Stomach (tissue), 9 donors: ENCODE data around the gene ADGRD2. TPM values are rescaled to one million over a fixed set of nuclear protein-coding genes. Genes with fewer than 3 reads are reported as not detected.

ENCODE experiments used
- DNase-seq, 2 donors: peaks; one replicate each; pipeline versions ENCODE4 v3.0.0 to v3.0.0-alpha.2; 2013 to 2019
- H3K27ac ChIP-seq, 5 donors: fragments of 200-600 bp in 4 of 5; sonication (generic) in 4 of 5; one replicate each; pipeline ENCODE4 v1.5.1; 2013 to 2019; ENCODE audit warnings: mild to moderate bottlenecking in 1 of 5, moderate library complexity in 1 of 5
- H3K27me3 ChIP-seq, 3 donors: fragments of 200-600 bp; sonication (generic); one replicate each; pipeline ENCODE4 v1.5.1; 2017 to 2019; ENCODE audit warnings: mixed run types in 1 of 3
- H3K36me3 ChIP-seq, 4 donors: fragments of 200-600 bp; sonication (generic); 1 replicate in 3 of 4; 2 replicates in 1 of 4; pipeline ENCODE4 v1.5.1; 2016 to 2019
- H3K4me1 ChIP-seq, 4 donors: fragments of 200-600 bp; sonication (generic); one replicate each; pipeline ENCODE4 v1.5.1; 2016 to 2019
- H3K4me3 ChIP-seq, 4 donors: fragments of 200-600 bp; sonication (generic) in 3 of 4; one replicate each; pipeline ENCODE4 v1.5.1; 2016 to 2019; ENCODE audit warnings: mild to moderate bottlenecking in 1 of 4
- H3K9me3 ChIP-seq, 4 donors: fragments of 200-600 bp; sonication (generic); one replicate each; pipeline ENCODE4 v1.5.1; 2016 to 2019
- EP300 ChIP-seq: sonication (generic); formaldehyde crosslinking; IDR thresholded peaks from one replicate; pipeline ENCODE4 v1.6.1; 2017; ENCODE audit warnings: antibody characterized with exemption
- POLR2A ChIP-seq, 4 donors: fragments of 450-650 bp; IDR thresholded peaks; one replicate each; pipeline ENCODE4 v1.6.1; 2016; ENCODE audit warnings: antibody characterized with exemption in 4 of 4, control low read depth in 2 of 4, mild to moderate bottlenecking in 1 of 4, moderate library complexity in 1 of 4
- POLR2AphosphoS5 ChIP-seq, 3 donors: sonication (generic); formaldehyde crosslinking; IDR thresholded peaks; one replicate each; pipeline ENCODE4 v1.6.1; 2016; ENCODE audit warnings: antibody characterized with exemption in 3 of 3
- WGBS, 5 donors: extraction: QIAGEN DNeasy Blood & Tissue Kit in 3 of 5; methylation state at CpG; one replicate each; pipeline versions ENCODE4 v1.1.5 to v1.1.7; 2013 to 2018; 5-methylcytosine and 5-hydroxymethylcytosine counted together
- intact Hi-C: fragments of 100-400 bp; cut with DNase I; formaldehyde crosslinking; loops from one replicate; pipeline ENCODE4 v1.15.1; 2023; ENCODE audit warnings: low total_unique reads
- polyA plus RNA-seq, 3 donors: library from polyadenylated mRNA; stranded (reverse); fragments of 200-250 nt; gene quantifications; one replicate each; pipeline ENCODE4 v1.2.3, GENCODE V29; 2013
- total RNA-seq, 5 donors: library from RNA; depleted of rRNA; stranded (reverse); fragments of >200 nt; gene quantifications; one replicate each; pipeline versions ENCODE4 v1.1.0 to v1.2.3, GENCODE V29; 2014 to 2016
- TF ChIP-seq, protein P1 (sequence below), 7 experiments: fragments of 450-650 bp in 4 of 7; fragments of 200-600 bp in 3 of 7; sonication (generic) in 3 of 7; IDR thresholded peaks; one replicate each; pipeline ENCODE4 v1.5.1; 2016 to 2019; ENCODE audit warnings: antibody characterized with exemption in 7 of 7, control low read depth in 2 of 7, mild to moderate bottlenecking in 1 of 7
- donor health status: healthy with polysubstance abuse.
- donor health status: Bipolar disorder and iron deficiency.
- donor health status: healthy.

ADGRD2 gene
- total and polyA plus RNA-seq, 8 donors, result not detected

DNA sequence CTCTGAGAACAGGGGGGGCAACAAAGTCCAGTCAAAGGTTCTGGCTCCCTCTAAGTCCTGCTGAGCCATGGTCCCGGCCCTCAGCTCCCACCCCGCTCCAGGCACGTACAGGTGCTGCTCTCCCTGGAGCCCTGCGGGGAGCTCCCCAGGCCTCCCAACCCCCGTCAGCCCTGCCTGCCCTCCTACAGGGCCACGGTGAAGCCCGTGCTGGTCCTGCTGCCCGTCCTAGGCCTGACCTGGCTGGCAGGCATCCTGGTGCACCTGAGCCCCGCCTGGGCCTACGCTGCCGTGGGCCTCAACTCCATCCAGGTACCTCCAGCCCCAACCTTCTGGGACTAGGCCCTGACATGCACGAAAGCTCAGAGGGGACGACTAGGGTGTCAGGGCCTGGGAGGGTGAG lies 20.1 kb downstream of the ADGRD2 start:
- H3K27me3 ChIP-seq, result peaks cover 0 to 75% (median 8%) of the 10 kb centered on the region in 3 donors
- intact Hi-C loops, result no loop called here
- H3K4me3 ChIP-seq, result no peak overlapping the region
- TF ChIP-seq EP300 (no peak), POLR2AphosphoS5 (IDR thresholded peaks at IDR 0.05) (no peak), POLR2A (IDR thresholded peaks at IDR 0.05) (no peak)
- TF ChIP-seq, protein P1, sequence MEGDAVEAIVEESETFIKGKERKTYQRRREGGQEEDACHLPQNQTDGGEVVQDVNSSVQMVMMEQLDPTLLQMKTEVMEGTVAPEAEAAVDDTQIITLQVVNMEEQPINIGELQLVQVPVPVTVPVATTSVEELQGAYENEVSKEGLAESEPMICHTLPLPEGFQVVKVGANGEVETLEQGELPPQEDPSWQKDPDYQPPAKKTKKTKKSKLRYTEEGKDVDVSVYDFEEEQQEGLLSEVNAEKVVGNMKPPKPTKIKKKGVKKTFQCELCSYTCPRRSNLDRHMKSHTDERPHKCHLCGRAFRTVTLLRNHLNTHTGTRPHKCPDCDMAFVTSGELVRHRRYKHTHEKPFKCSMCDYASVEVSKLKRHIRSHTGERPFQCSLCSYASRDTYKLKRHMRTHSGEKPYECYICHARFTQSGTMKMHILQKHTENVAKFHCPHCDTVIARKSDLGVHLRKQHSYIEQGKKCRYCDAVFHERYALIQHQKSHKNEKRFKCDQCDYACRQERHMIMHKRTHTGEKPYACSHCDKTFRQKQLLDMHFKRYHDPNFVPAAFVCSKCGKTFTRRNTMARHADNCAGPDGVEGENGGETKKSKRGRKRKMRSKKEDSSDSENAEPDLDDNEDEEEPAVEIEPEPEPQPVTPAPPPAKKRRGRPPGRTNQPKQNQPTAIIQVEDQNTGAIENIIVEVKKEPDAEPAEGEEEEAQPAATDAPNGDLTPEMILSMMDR (IDR thresholded peaks at IDR 0.05), result no peak
- no peaks in the 10 kb centered on the region for H3K36me3 ChIP-seq
- H3K27ac ChIP-seq, result no peak overlapping the region
- DNase-seq, result no peak
- WGBS, 5 donors, result 82 to 88% (median 86%) methylated on average over 5 to 13 of the region's 13 CpGs
- H3K4me1 ChIP-seq, result no peaks in the 10 kb centered on the region
- no peaks in the 10 kb centered on the region for H3K9me3 ChIP-seq

DNA sequence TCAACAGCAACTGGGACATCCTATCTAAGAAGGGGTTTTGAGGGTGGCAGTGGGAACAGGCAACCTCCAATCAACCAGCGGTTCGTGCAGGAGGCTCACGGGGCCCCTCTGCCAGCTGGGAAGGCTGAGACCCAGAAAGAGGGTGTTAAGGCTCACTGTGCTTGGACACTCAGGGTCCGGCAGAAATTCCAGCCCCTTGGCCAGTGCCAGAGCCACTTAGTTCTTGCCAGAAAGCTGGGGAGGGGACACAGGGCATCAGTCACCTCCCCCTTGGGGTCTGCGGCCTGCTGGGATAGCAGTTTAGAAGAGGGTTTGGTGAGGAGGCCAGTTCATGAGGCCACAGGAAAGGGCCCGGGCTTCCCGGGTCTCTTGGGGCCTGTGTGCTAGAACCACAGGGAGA lies 20.5 kb downstream of the ADGRD2 start:
- Histone ChIP-seq H3K4me1 (no peaks in the 10 kb centered on the region), H3K27ac (no peak overlapping the region), H3K36me3 (no peaks in the 10 kb centered on the region), H3K4me3 (no peak overlapping the region), H3K9me3 (no peaks in the 10 kb centered on the region), H3K27me3 (peaks cover 0 to 79% (median 12%) of the 10 kb centered on the region in 3 donors)
- DNase-seq, result no peak
- TF ChIP-seq EP300 (no peak), POLR2AphosphoS5 (IDR thresholded peaks at IDR 0.05) (no peak), POLR2A (IDR thresholded peaks at IDR 0.05) (no peak)
- TF ChIP-seq, protein P1 (IDR thresholded peaks at IDR 0.05), result no peak
- 82 to 89% (median 88%) methylated on average over 7 of the region's 7 CpGs for WGBS, 5 donors
- intact Hi-C loops, result no loop called here

DNA sequence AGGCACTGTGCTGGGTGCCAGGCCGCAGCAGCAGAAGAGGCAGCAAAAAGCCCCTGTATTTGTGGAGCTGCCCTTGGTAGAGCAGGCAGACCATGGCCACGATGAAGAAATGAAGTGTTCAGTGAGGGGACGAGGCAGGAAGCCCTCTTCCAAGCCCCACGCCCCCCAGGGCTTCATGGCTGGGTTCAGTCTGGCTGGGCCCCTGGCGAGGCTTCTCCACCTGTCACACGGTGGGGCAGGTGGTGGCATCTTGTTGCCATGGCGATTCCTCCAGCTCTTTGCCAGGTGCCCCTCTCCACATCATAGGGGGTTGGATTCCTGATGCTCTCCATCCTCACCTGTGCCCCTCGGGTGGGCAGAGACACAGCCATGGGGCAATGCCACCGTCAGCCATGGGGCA lies 21.5 kb downstream of the ADGRD2 start:
- TF ChIP-seq, protein P1 (IDR thresholded peaks at IDR 0.05), result no peak
- TF ChIP-seq POLR2AphosphoS5 (IDR thresholded peaks at IDR 0.05) (no peak), EP300 (no peak), POLR2A (IDR thresholded peaks at IDR 0.05) (no peak)

DNA sequence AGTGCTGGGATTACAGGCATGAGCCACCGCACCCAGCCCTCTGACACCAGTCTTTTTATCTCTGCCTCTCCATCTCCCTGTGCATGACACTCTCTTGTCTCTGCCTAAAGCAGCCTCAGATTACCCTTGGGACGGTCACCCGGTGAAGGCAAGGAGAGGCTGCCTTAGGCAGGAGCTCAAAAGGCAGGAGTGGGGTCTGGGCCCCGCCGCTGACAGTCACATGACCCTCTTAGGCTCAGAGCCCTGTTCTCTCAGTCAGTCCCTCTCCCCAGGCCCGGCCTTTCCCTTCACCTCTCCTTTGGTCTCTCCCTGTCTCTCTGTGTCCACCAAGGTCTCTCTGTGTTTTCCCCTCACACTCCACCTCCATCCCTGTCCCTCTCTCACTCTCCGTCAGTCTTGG lies 22.5 kb downstream of the ADGRD2 start:
- Histone ChIP-seq H3K9me3 (no peaks in the 10 kb centered on the region), H3K4me3 (no peak overlapping the region), H3K4me1 (peaks cover 5 to 8% (median 8%) of the 10 kb centered on the region in 4 donors), H3K36me3 (no peaks in the 10 kb centered on the region), H3K27ac (no peak overlapping the region), H3K27me3 (peaks cover 9 to 88% (median 32%) of the 10 kb centered on the region in 3 donors)
- no peak for TF ChIP-seq EP300
- TF ChIP-seq POLR2A (IDR thresholded peaks at IDR 0.05), result no peak
- no peak for TF ChIP-seq POLR2AphosphoS5 (IDR thresholded peaks at IDR 0.05)
- TF ChIP-seq, protein P1 (IDR thresholded peaks at IDR 0.05), result no peak
- intact Hi-C loops, result no loop called here
- WGBS, 5 donors, result 65 to 79% (median 76%) methylated on average over 7 of the region's 7 CpGs
- DNase-seq, result no peak

More for the DNA sequence above, 21.5 kb downstream of the ADGRD2 start:
- no peak overlapping the region for H3K27ac ChIP-seq
- no peaks in the 10 kb centered on the region for H3K36me3 ChIP-seq
- no peaks in the 10 kb centered on the region for H3K4me1 ChIP-seq
- 70 to 81% (median 76%) methylated on average over 8 to 9 of the region's 9 CpGs for WGBS, 5 donors
- H3K4me3 ChIP-seq, result no peak overlapping the region
- DNase-seq, result no peak
- no peaks in the 10 kb centered on the region for H3K9me3 ChIP-seq
- intact Hi-C loops, result no loop called here
- H3K27me3 ChIP-seq, result peaks cover 0 to 79% (median 22%) of the 10 kb centered on the region in 3 donors
